HG02870 (cell line): ENCODE data around the gene PWWP2A.
"Not testable (repeated sequence)": the region's sequence is repeated elsewhere in the genome, so short reads cannot be mapped to it uniquely, and the experiment has no call there.

Source experiments
- ATAC-seq: cut with Tn5 transposase; IDR thresholded peaks from one replicate; pipeline ENCODE4 v1.9.1; 2021; ENCODE audit warnings: mild to moderate bottlenecking, moderate library complexity; ENCODE audit not compliant: unreplicated experiment

Gene PWWP2A

DNA sequence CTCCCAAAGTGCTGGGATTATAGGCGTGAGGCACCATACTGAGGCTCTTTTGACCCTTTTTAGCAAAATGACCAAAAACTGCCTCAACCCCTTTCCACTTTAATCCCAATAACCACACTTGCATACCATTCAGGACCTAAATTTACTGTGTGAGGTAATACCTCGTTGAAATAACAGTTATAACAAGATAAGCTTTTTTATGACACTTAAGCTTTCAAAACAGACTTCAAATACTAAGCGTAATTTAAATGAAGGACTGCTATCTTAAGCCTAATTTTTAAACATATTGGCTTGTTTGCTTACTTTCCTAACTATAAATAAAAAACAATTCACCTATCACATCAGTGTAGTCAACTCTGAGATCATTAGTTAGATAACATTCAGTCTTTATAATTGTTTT, 37.8 kb downstream of the PWWP2A start:
- no peak for ATAC-seq

DNA sequence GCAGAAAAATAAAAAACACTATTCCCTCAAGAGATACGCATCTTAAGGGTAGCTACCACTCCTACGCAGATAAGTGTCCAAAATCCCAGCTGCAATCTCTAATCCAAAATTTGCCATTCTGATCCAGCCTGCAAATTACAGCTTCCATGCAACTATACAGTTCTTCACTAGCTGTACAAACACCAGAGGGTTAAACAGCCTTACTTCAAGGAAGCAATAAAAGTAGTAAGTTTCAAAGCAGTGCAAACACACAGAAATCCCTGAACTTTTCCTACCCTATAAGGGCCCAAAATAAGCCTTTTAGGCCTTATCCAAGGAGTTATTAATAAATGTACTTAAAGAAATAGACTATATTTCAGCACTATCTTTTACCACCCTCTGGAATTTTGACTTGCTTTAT, 39.5 kb downstream of the PWWP2A start:
- no peak for ATAC-seq

DNA sequence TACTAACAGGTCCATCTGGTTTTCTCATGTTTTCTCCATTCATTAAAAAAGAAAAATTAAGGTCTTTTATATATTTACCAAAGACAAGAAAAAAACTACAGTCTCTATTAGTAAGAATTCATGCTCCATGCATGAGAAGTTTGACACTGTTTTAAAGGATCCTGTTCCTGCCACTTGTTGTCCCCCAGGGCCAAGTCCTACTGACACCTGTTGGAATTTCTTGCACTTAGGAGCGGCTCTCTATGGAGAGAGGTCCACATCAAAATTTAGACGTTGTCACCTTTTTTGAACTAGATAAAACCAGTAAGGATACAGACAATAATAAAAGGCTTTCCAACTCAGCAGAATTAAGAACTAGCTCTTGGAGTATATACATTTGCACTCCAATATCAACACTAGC, 42.3 kb downstream of the PWWP2A start:
- ATAC-seq: no peak

DNA sequence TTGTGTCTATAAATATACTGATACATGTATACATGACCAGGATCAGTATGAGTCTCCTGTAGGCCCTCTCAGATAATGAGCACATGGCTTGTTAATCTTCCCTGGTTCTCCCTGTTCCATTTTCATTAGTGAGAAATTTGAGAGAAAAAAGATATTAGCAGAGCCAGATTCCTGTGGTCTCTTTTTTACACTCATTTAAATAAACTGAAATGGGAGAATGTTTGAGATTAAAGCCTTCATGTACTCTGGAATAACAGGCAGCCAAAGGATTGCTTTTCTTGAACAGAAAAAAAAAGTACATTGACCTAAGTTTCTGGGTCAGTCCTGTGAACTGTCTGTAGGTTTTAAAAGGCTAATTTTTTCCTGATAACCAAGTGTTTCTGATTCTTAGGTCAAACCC, 44.2 kb downstream of the PWWP2A start:
- ATAC-seq: no peak

DNA sequence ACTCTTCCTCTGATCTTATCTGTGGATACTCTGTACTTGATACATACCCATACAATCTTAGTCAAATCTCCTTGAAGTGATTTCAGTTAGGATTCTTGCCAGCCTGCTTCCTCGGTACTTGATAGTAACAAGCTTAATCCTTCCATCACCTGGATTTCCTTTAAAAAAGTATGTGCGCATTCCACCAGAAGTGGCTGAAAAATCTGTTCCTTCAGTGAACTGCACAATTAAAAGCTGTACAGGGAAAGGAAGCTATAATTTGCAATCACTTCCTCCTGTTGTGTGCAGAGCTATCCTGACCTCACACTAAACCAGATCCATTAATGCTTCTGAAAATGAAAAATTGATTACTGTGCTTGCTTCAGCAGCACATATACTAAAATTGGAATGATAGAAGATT, 47.3 kb downstream of the PWWP2A start:
- no peak for ATAC-seq

DNA sequence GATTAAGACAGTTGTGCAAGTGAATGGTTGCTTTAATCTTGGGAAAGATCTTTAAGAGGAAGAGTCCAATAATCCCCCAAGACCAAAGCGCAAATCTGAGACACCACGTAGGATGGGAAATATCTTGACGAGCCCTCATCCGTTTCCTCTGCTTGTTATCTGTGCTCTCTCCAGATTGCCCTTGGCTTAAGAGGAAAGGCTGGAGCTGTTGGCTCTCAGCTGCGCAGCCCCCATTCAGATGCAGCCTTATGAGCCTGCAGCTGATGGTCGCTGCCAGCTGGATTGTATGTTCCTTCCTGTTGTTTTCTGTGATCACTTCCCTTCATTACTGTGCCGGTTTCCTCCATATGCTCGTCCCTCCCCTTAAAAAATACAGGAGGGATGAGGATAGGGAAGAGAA, 47.7 kb downstream of the PWWP2A start:
- ATAC-seq: no peak

DNA sequence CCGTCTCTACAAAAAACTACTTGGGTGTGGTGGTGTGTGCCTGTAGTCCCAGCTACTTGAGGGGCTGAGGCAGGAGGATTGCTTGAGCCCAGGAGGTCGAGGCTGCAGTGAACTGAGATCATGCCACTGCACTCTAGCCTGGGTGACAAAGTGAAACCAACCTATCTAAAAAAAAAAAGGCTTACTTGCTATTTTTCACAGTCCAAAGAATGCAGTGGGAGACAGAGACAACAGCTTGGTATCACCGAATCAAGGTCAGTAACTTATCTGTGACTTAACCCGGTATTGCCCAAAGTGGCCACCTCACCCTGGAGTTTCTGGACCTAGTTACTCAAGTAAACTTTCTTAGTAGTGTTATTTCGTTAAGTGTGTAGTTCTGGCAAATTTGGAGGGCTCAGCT, 50.1 kb downstream of the PWWP2A start:
- not testable (repeated sequence) for ATAC-seq

DNA sequence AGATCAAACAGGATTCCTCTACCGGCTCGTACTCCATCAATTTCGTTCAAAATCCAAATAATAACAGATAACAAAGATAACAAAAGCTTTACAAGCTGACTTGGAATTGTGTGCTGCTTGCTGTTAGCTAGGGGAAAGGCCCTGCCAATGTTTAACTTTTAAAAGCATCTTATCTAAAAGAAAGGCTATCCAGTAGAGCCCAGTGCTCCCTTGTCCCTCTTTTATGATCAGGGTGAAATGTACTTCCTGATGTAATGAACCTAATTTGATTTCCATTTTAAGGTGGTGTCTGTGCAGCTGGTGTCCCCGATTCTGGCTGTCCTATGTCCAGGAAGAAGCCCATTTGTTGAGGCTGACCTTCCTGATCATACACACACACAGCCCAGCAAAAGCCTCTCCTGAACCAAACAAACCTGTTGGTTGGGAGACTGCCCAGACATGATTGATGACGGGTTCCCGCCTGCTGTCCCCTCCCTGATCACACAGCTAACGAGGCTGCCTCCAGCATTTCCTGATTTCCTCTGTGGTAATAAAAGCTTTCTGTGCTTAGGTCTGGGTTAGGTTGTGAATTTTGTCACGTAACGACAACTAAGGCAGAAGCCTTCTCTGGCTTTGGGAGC, 54.1 kb downstream of the PWWP2A start:
- ATAC-seq: no peak

DNA sequence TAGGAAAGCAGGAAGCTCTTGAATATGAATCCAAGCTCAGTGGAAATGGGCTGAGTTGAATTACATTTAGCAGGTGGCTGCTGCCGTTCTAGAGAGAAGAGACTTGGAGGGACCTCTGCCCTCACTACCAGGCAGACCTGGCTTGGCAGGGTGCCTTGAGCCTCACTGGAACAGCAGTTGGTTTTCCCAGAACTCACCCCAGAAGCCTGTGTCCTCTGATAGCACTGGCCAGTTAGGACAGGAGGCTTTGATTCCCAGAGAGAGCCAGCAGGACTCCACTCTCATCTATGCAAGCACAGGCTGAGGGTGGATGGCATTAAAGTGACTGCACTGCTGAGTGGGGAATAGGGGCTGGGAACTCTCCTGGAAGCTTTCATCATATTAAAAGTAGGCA, 54.8 kb downstream of the PWWP2A start:
- no peak for ATAC-seq

DNA sequence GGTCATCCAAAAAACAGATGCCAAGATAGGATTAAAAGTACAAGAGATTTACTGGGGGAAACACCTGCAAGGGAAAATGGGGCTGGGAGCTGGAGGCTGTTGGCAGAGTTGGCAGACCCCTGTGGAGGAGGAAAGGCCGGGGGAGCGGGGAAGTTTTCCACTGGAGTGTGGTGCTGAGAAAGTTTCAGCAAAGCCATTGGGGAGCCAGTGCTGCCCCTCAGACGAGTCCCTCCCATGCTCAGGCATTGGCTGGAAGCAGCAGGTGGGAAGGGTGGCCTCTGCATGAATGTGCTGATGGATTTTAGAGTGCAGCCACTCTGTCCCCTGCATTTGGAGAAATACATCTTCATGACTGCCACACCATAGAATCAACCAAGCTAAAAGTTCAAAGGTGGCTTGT, 57.5 kb downstream of the PWWP2A start:
- ATAC-seq: no peak

DNA sequence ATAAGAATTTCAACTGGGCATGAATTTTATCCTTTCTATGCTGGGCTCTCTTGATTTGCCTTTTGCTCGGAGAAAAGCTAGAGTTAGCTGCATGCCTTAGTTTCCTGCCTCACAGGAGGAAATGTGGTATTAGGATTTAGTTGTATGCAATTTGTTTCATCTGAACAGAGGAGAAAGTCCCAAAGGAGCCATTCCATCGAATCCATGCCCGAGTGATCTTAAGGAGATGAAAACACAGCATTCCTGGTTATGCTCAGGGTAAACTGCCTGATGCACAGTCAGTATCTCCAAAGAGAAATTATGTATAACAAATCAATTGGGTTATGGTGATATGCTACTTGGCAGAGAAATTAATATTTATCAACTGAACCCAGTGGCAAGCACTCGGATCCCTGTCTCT, 59.2 kb downstream of the PWWP2A start:
- ATAC-seq: no peak

DNA sequence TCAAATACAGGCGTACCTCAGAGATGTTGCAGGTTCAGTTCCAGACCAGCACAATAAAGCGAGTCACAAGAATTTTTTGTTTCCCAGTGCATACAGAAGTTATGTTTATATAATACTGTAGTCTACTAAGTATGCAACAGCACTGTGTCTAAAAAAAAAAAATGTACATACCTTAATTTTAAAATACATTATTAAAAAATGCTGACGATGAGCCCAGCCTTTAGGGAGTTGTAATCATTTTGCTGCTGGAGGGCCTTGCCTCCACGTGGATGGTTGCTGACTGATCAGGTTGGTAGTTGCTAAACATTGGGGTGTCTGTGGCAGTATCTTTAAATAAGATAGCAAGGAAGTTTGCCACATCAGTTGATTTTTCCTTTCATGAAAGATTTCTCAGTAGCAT, 62.0 kb downstream of the PWWP2A start:
- ATAC-seq: no peak

DNA sequence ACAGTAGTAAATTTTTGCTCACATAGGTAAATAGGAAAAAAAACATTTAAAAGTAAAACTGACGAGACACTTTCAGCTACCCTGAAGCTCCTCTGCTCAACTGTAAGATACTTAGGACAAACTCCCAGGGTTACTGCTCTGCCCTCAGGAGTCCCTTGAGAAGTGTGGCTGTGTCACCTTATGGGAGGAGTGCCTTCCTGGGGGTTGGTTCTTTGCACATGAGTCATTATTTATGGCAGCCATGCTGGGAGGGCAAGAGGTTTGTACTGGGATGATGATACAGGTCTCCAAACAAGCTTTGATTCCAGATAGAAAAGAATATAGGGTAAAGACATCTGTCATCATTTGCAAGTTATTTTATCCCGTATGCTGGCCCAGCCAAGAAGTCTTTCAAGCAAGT, 64.4 kb downstream of the PWWP2A start:
- ATAC-seq: no peak

DNA sequence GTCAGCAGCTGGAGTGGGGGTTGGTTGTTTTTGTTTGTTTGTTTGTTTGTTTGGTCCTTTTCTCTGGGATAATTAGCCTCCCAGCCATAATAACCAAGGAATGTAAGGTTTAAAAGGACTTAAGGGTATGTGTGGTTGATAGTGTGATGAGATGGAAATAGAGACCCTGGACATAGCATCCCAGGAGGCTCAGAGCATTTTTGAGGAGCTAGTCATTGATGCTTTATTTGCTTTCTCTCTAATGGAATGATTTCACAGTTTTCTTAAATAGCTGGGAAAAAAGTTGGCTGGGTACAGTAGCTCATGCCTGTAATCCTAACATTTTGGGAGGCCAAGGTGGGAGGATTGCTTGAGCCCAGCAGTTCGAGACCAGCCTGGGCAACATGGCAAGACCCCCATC, 65.2 kb downstream of the PWWP2A start:
- ATAC-seq: no peak

DNA sequence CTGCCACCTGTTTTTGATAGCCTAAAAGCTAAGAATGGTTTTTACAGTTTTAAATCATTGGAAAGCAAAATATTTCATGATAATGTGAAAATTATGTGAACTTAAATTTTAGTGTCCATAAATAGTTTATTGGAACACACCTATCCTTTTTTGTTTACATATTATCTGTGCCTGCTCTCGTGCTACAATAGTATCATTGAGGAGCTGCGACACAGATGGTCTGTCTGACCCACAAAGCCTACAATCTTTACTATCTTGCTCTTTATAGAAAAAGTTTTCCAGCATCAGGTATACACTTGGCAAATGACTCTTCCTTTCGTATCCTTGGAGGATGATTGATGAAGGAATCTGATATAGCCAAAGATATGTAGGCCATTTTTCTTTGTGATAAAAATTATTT, 70.2 kb downstream of the PWWP2A start:
- ATAC-seq: no peak

DNA sequence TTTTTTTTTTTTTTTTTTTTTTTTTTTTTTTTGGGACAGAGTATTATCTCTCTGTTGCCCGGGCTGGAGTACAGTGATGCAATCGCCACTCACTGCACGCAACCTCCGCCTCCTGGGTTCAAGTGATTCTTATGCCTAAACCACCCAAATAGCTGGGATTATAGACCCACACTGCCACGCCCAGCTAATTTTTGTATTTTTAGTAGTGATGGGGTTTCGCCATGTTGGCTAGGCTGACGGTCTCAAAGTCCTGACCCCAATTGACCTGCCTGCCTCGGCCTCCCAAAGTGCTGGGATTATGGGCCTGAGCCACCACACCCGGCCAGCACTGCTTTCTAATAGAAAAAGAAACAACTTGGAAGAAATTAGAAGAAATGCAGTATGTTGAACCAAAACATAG, 71.1 kb downstream of the PWWP2A start:
- no peak for ATAC-seq

DNA sequence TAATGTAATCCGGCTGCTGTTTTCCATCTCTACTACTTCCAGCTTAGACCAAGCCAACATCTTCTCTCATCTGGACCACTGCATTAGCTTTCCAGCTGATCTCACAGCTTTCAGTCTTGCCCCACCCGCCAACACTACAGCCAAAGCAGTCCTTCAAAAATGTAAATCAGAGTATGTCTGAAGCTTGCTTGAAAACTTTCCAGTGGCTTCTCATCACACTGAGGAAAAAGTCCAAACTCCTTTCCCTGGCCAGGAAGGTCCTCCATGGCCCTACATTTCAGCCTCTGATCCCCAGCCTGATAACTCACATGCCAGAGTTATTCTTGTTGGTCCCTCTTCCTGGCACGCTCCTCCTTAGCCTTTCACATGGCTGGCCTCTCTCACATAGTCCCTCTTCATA, 71.8 kb downstream of the PWWP2A start:
- no peak for ATAC-seq

DNA sequence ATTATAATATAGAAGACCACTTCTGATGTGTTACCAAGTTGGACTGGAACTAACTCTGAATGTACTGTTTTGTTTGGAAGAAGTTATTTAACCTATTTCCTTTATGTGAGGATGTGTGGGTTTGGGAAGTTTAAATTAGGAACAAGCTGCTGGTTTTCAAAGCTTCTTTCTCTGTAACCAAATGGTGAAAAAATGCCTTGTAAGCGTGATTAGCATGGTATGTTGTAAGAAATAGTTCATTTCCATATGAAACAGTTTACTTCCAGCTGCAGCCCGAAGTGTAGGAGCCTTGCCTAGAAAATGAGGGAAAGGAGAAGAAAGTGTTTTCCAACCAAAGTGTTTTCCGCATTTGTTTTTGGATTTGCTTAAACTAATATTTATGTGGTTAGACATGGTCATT, 74.3 kb downstream of the PWWP2A start:
- ATAC-seq: no peak

DNA sequence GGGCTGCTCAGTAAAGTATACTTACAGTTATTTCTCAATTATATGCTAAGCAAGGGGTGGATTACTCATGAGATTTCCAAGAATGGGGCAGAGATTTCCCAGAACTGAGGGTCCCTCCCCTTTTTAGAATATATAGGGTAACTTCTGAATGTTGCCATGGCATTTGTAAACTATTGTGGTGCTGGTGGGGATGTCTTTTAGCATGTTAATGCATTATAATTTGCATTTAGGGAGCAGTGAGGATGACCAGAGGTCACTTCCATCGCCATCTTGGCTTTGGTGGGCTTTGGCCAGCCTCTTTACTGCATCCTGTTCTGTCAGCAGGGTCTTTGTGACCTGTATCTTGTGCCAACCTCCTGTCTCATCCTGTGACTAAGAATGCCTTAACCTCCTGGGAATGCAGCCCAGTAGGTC, 74.9 kb downstream of the PWWP2A start:
- no peak for ATAC-seq

DNA sequence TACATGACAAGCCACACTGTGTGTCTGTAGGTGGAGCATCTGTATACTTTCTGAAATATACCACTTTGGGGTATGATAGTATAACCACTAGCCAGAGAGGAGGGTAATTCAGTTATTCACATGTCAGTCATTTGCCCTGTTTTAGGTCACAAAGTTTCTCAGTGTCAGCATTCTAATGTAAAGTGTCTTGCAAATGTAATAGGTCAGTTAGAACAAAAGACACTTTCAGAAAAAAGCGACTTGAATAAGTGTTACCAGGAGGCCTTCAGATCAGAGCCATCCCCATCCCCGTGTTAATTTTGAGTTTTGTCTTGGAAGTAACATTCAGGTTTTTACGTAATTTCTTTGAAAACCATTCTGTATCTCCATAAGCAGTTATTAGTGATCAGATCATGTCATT, 76.6 kb downstream of the PWWP2A start:
- no peak for ATAC-seq
